H9 (cell line): ENCODE measurements around the gene SYTL1. TPM values are rescaled to one million over a fixed set of nuclear protein-coding genes. Genes with fewer than 3 reads are reported as not detected.

Experiments used
- DNase-seq: peaks from one replicate; pipeline ENCODE4 v3.0.0-alpha.2; 2017
- H2AFZ ChIP-seq: one replicate; pipeline ENCODE4 v1.6.1; 2013; ENCODE audit warnings: mild to moderate bottlenecking, low read length, control low read depth, moderate library complexity
- H2AK5ac ChIP-seq: 2 replicates; pipeline ENCODE4 v1.6.1; 2013; ENCODE audit warnings: low read length, control low read depth, mixed read lengths; ENCODE audit not compliant: insufficient read length
- H2BK120ac ChIP-seq: one replicate; pipeline ENCODE4 v1.6.1; 2013; ENCODE audit warnings: low read depth, mild to moderate bottlenecking, low read length, control low read depth, inconsistent platforms; ENCODE audit not compliant: poor library complexity, severe bottlenecking
- H2BK12ac ChIP-seq: 2 replicates; pipeline ENCODE4 v1.6.1; 2013; ENCODE audit warnings: low read length, control low read depth, mixed read lengths, low read depth; ENCODE audit not compliant: insufficient read length
- H2BK15ac ChIP-seq: 2 replicates; pipeline ENCODE4 v1.6.1; 2013; ENCODE audit warnings: low read depth, low read length, control low read depth
- H2BK20ac ChIP-seq: one replicate; pipeline ENCODE4 v1.6.1; 2013; ENCODE audit warnings: low read depth, mild to moderate bottlenecking, low read length, control low read depth, inconsistent platforms; ENCODE audit not compliant: poor library complexity, severe bottlenecking
- H2BK5ac ChIP-seq: 2 replicates; pipeline ENCODE4 v1.6.1; 2013; ENCODE audit warnings: low read length, control low read depth, mixed read lengths; ENCODE audit not compliant: insufficient read length
- H3K14ac ChIP-seq: 2 replicates; pipeline ENCODE4 v1.6.1; 2013; ENCODE audit warnings: low read length, control low read depth; ENCODE audit not compliant: insufficient read depth
- H3K18ac ChIP-seq: 2 replicates; pipeline ENCODE4 v1.6.1; 2013; ENCODE audit warnings: low read depth, mild to moderate bottlenecking, mixed read lengths, low read length, control low read depth; ENCODE audit not compliant: insufficient read length
- H3K23ac ChIP-seq: 2 replicates; pipeline ENCODE4 v1.6.1; 2013; ENCODE audit warnings: low read length, control low read depth, mixed read lengths, low read depth; ENCODE audit not compliant: insufficient read length
- H3K23me2 ChIP-seq: 2 replicates; pipeline ENCODE4 v1.6.1; 2013; ENCODE audit warnings: low read depth, mild to moderate bottlenecking, mixed read lengths, low read length, control low read depth; ENCODE audit not compliant: insufficient read length, poor library complexity, severe bottlenecking
- H3K27ac ChIP-seq: 2 replicates; pipeline ENCODE4 v1.5.1; 2013; ENCODE audit warnings: low read length, control low read depth, mixed read lengths, low read depth; ENCODE audit not compliant: insufficient read length
- H3K27me3 ChIP-seq: 2 replicates; pipeline ENCODE4 v1.6.1; 2013; ENCODE audit warnings: low read length, control low read depth, inconsistent platforms; ENCODE audit not compliant: insufficient read depth
- H3K4ac ChIP-seq: 2 replicates; pipeline ENCODE4 v1.6.1; 2013; ENCODE audit warnings: low read depth, mild to moderate bottlenecking, control low read depth, inconsistent platforms, low read length, moderate library complexity
- H3K4me1 ChIP-seq: 2 replicates; pipeline ENCODE4 v1.6.1; 2013; ENCODE audit warnings: low read length, control low read depth, inconsistent platforms; ENCODE audit not compliant: insufficient read depth
- H3K4me2 ChIP-seq: 2 replicates; pipeline ENCODE4 v1.6.1; 2013; ENCODE audit warnings: low read length, control low read depth, mixed read lengths; ENCODE audit not compliant: insufficient read length, insufficient read depth
- H3K56ac ChIP-seq: 2 replicates; pipeline ENCODE4 v1.6.1; 2013; ENCODE audit warnings: low read depth, mild to moderate bottlenecking, mixed read lengths, low read length, control low read depth; ENCODE audit not compliant: insufficient read length
- H3K79me1 ChIP-seq: 2 replicates; pipeline ENCODE4 v1.6.1; 2013; ENCODE audit warnings: low read depth, mild to moderate bottlenecking, moderate library complexity, low read length, control low read depth, inconsistent platforms; ENCODE audit not compliant: insufficient read depth, poor library complexity, severe bottlenecking
- H3K79me2 ChIP-seq: 2 replicates; pipeline ENCODE4 v1.6.1; 2013; ENCODE audit warnings: low read length, control low read depth, inconsistent platforms; ENCODE audit not compliant: insufficient read depth
- H3K9ac ChIP-seq: 2 replicates; pipeline ENCODE4 v1.6.1; 2013; ENCODE audit warnings: low read length, control low read depth, mixed read lengths; ENCODE audit not compliant: insufficient read length; ENCODE audit errors: extremely low read depth
- H3K9me3 ChIP-seq: one replicate; pipeline ENCODE4 v1.6.1; 2013; ENCODE audit warnings: low read depth, low read length, inconsistent platforms; ENCODE audit not compliant: control insufficient read depth
- H3T11ph ChIP-seq: one replicate; pipeline ENCODE4 v1.6.1; 2013; ENCODE audit warnings: mild to moderate bottlenecking, low read length, control low read depth, inconsistent platforms
- H4K20me1 ChIP-seq: one replicate; pipeline ENCODE4 v1.6.1; 2013; ENCODE audit not compliant: control insufficient read depth, insufficient read length, insufficient read depth
- H4K5ac ChIP-seq: 2 replicates; pipeline ENCODE4 v1.6.1; 2013; ENCODE audit warnings: low read depth, mild to moderate bottlenecking, mixed read lengths, low read length, control low read depth; ENCODE audit not compliant: insufficient read length
- H4K8ac ChIP-seq: replicated peaks from 2 replicates; pipeline ENCODE4 v1.6.1; 2013; ENCODE audit warnings: low read length, control low read depth, mixed read lengths, low read depth; ENCODE audit not compliant: insufficient read length
- H4K91ac ChIP-seq: 2 replicates; pipeline ENCODE4 v1.6.1; 2013; ENCODE audit warnings: low read depth, mild to moderate bottlenecking, moderate library complexity, mixed read lengths, low read length, control low read depth; ENCODE audit not compliant: insufficient read length
- H3K27ac Mint-ChIP-seq, 3 experiments: 2 replicates in 2 of 3; 3 replicates in 1 of 3; pipeline ENCODE4 v1.8.0; 2020 to 2021; ENCODE audit warnings: mixed read lengths in 3 of 3, mild to moderate bottlenecking in 1 of 3, moderate library complexity in 1 of 3
- H3K27me3 Mint-ChIP-seq: 2 replicates; pipeline ENCODE4 v1.8.0; 2021; ENCODE audit warnings: low read depth, mild to moderate bottlenecking, moderate library complexity, mixed read lengths
- H3K36me3 Mint-ChIP-seq, 3 experiments: 2 replicates in 2 of 3; 3 replicates in 1 of 3; pipeline ENCODE4 v1.8.0; 2020 to 2021; ENCODE audit warnings: low read depth in 3 of 3, mixed read lengths in 3 of 3; ENCODE audit not compliant: insufficient read depth in 1 of 3
- H3K4me1 Mint-ChIP-seq, 2 experiments: 2 replicates each; pipeline ENCODE4 v1.8.0; 2020; ENCODE audit warnings: mixed read lengths in 2 of 2
- H3K4me3 Mint-ChIP-seq, 2 experiments: 2 replicates in 1 of 2; 3 replicates in 1 of 2; pipeline ENCODE4 v1.8.0; 2020 to 2021; ENCODE audit warnings: mild to moderate bottlenecking in 2 of 2, mixed read lengths in 2 of 2, moderate library complexity in 1 of 2
- H3K9me3 Mint-ChIP-seq, 2 experiments: 2 replicates in 1 of 2; 3 replicates in 1 of 2; pipeline ENCODE4 v1.8.0; 2020; ENCODE audit warnings: mild to moderate bottlenecking in 2 of 2, mixed read lengths in 2 of 2, moderate library complexity in 1 of 2
- CTCF ChIP-seq: fragments of 200-600 bp; sonication (generic); conservative IDR thresholded peaks from 3 replicates; pipeline ENCODE4 v1.8.0; 2021; ENCODE audit warnings: antibody characterized with exemption, mild to moderate bottlenecking
- WGBS: extraction: QIAGEN DNeasy Blood & Tissue Kit; methylation state at CpG from one replicate; pipeline ENCODE4 v1.1.7; 2013; ENCODE audit warnings: missing lambda C conversion rate, low lambda C conversion rate, mixed read lengths; ENCODE audit not compliant: insufficient read length; ENCODE audit errors: extremely low coverage; 5-methylcytosine and 5-hydroxymethylcytosine counted together
- total RNA-seq: library from RNA; stranded (reverse); gene quantifications from 2 replicates; pipeline ENCODE4 v1.2.1, GENCODE V29; 2021

The SYTL1 gene
- total RNA-seq, 1 experiment from 2014 or later, result 12.0 TPM

GRCh38 chr1:27380224-27380623 lies 38.4 kb downstream of the SYTL1 start:
- no peaks in the 10 kb centered on the region; a peak in 1 of 7 replicates for H3K36me3 Mint-ChIP-seq
- no peak overlapping the region for H3K9ac ChIP-seq
- H2BK5ac ChIP-seq, result no peak overlapping the region
- H2AFZ ChIP-seq, result no peak overlapping the region
- no peak overlapping the region for H3K23ac ChIP-seq
- H3K4me2 ChIP-seq, result no peak overlapping the region
- H4K5ac ChIP-seq, result no peak overlapping the region
- no peaks in the 10 kb centered on the region for H4K20me1 ChIP-seq
- H3K9me3 ChIP-seq, result no peaks in the 10 kb centered on the region
- H3K4ac ChIP-seq, result no peak overlapping the region
- H3K27ac Mint-ChIP-seq, result no peak overlapping the region
- H3K27me3 ChIP-seq, result no peaks in the 10 kb centered on the region
- no peak overlapping the region for H2BK20ac ChIP-seq
- no peaks in the 10 kb centered on the region for H3K9me3 Mint-ChIP-seq
- no peaks in the 10 kb centered on the region; the same call in 1 of the 2 replicates for H3K4me1 ChIP-seq
- H2BK120ac ChIP-seq, result no peak overlapping the region
- no peak overlapping the region for H3K18ac ChIP-seq
- H2BK15ac ChIP-seq, result no peak overlapping the region
- H3K79me1 ChIP-seq, result no peaks in the 10 kb centered on the region
- H2BK12ac ChIP-seq, result no peak overlapping the region
- no peak overlapping the region for H3T11ph ChIP-seq
- no peak overlapping the region for H4K91ac ChIP-seq
- H3K27me3 Mint-ChIP-seq, result peaks cover 25% of the 10 kb centered on the region
- H3K14ac ChIP-seq, result no peak overlapping the region
- peaks cover 6% of the 10 kb centered on the region for H3K23me2 ChIP-seq
- no peak overlapping the region for H3K27ac ChIP-seq
- peaks cover 8 to 17% of the 10 kb centered on the region in 2 experiments for H3K4me1 Mint-ChIP-seq
- H3K79me2 ChIP-seq, result no peaks in the 10 kb centered on the region
- H2AK5ac ChIP-seq, result no peak overlapping the region
- no CpG with 5 or more reads among the region's 4 CpGs for WGBS
- H3K4me3 Mint-ChIP-seq, result no peak overlapping the region
- TF ChIP-seq CTCF, result no peak
- no peak overlapping the region for H3K56ac ChIP-seq
- DNase-seq, result no peak
- H4K8ac ChIP-seq, result no peak overlapping the region
